HepG2 (cell line): ENCODE data around the gene OSBPL9. TPM values are rescaled to one million over a fixed set of nuclear protein-coding genes. Genes with fewer than 3 reads are reported as not detected.

Experiments
- CCDC6 ChIP-seq: sonication (generic); formaldehyde crosslinking; IDR thresholded peaks from 2 replicates; pipeline ENCODE4 v1.8.1; 2022; ENCODE audit warnings: mild to moderate bottlenecking, missing genetic modification reagents, moderate library complexity
- FOXC1 ChIP-seq: sonication (generic); formaldehyde crosslinking; IDR thresholded peaks from 2 replicates; pipeline ENCODE4 v1.8.0; 2022; ENCODE audit warnings: mild to moderate bottlenecking, missing genetic modification reagents, borderline replicate concordance
- MXI1 ChIP-seq: IDR thresholded peaks from 3 replicates; pipeline ENCODE4 v1.6.1; 2012; ENCODE audit warnings: low read depth, low read length, inconsistent platforms, borderline replicate concordance
- PHF20 ChIP-seq: sonication (generic); formaldehyde crosslinking; IDR thresholded peaks from 2 replicates; pipeline ENCODE4 v1.5.0; 2020; ENCODE audit warnings: mild to moderate bottlenecking, missing genetic modification reagents
- PHF8 ChIP-seq: sonication (generic); formaldehyde crosslinking; IDR thresholded peaks from 2 replicates; pipeline ENCODE4 v1.5.0; 2020; ENCODE audit warnings: missing genetic modification reagents
- RARG ChIP-seq: sonication (generic); formaldehyde crosslinking; IDR thresholded peaks from 2 replicates; pipeline ENCODE4 v1.4.0; 2020; ENCODE audit warnings: low read depth, mild to moderate bottlenecking, missing genetic modification reagents
- SIN3A ChIP-seq: IDR thresholded peaks from 2 replicates; pipeline ENCODE4 v1.6.1; 2011; ENCODE audit warnings: low read depth, mild to moderate bottlenecking, control low read depth, low read length, borderline replicate concordance
- SRSF1 ChIP-seq: fragments of 200-400 bp; formaldehyde crosslinking; optimal IDR thresholded peaks from 2 replicates; pipeline ENCODE3; 2017; ENCODE audit warnings: mild to moderate bottlenecking, low read depth, low read length, moderate library complexity
- TBX2 ChIP-seq: sonication (generic); formaldehyde crosslinking; IDR thresholded peaks from 2 replicates; pipeline ENCODE4 v1.5.0; 2020; ENCODE audit warnings: missing genetic modification reagents, mild to moderate bottlenecking, borderline replicate concordance
- TCF7L2 ChIP-seq: IDR thresholded peaks from 2 replicates; pipeline ENCODE4 v1.6.1; 2011; ENCODE audit warnings: mild to moderate bottlenecking, low read depth, low read length, moderate library complexity
- ZMYM3 ChIP-seq: sonication (generic); formaldehyde crosslinking; IDR thresholded peaks from 2 replicates; pipeline ENCODE4 v1.5.1; 2020; ENCODE audit warnings: mild to moderate bottlenecking, missing genetic modification reagents
- ZNF230 ChIP-seq: sonication (generic); formaldehyde crosslinking; IDR thresholded peaks from 2 replicates; pipeline ENCODE4 v1.4.0; 2020; ENCODE audit warnings: mild to moderate bottlenecking, missing genetic modification reagents
- ZNF235 ChIP-seq: sonication (generic); formaldehyde crosslinking; IDR thresholded peaks from 2 replicates; pipeline ENCODE4 v1.8.1; 2023; ENCODE audit warnings: mild to moderate bottlenecking, missing genetic modification reagents, borderline replicate concordance
- ZNF629 ChIP-seq: sonication (generic); formaldehyde crosslinking; conservative IDR thresholded peaks from 2 replicates; pipeline ENCODE4 v1.5.0; 2020; ENCODE audit warnings: missing genetic modification reagents
- polyA plus RNA-seq, 8 experiments: library from polyadenylated mRNA; depleted of rRNA in 3 of 8; stranded (reverse) in 7 of 8; unstranded in 1 of 8; fragments of >200 nt; fragmentation: Illumina TruSeq in 4 of 8; extraction: Trizol in 4 of 8; gene quantifications; 2 replicates each; pipeline versions ENCODE4 v1.2.1 to v1.2.3, GENCODE V29; 2011 to 2016; ENCODE audit warnings: low read depth in 4 of 8, missing spikeins in 1 of 8, mixed read lengths in 1 of 8; ENCODE audit not compliant: insufficient read depth in 1 of 8
- total RNA-seq, 5 experiments: library from RNA; depleted of rRNA; stranded (reverse); fragments of >200 nt; fragmentation: Illumina TruSeq; extraction: Trizol; gene quantifications; 2 replicates each; pipeline ENCODE4 v1.2.3, GENCODE V29; 2016; ENCODE audit warnings: low read depth in 1 of 5
- TF ChIP-seq, protein P1 (sequence below): IDR thresholded peaks from 2 replicates; pipeline ENCODE4 v1.6.1; 2018; ENCODE audit warnings: missing genetic modification reagents, mild to moderate bottlenecking, missing compliant biosample characterization
- TF ChIP-seq, protein P2 (sequence below): IDR thresholded peaks from 2 replicates; pipeline ENCODE4 v1.6.1; 2016; ENCODE audit warnings: mild to moderate bottlenecking
- TF ChIP-seq, protein P3 (sequence below): sonication (generic); formaldehyde crosslinking; IDR thresholded peaks from 2 replicates; pipeline ENCODE4 v1.9.0; 2022; ENCODE audit warnings: low read depth, missing genetic modification reagents
- TF ChIP-seq, protein P4 (sequence below): conservative IDR thresholded peaks from 2 replicates; pipeline ENCODE4 v1.6.1; 2018; ENCODE audit warnings: missing genetic modification reagents
- TF ChIP-seq, protein P5 (sequence below): IDR thresholded peaks from 2 replicates; pipeline ENCODE4 v1.6.1; 2016
- TF ChIP-seq, protein P6 (sequence below): sonication (generic); formaldehyde crosslinking; IDR thresholded peaks from 2 replicates; pipeline ENCODE4 v1.4.0; 2020; ENCODE audit warnings: missing genetic modification reagents

Gene OSBPL9
- total and polyA plus RNA-seq, 2 of the 13 experiments (the other 11 are each of a cell fraction or from before 2014, with no cell fraction given) = 83.6 to 142 TPM

DNA sequence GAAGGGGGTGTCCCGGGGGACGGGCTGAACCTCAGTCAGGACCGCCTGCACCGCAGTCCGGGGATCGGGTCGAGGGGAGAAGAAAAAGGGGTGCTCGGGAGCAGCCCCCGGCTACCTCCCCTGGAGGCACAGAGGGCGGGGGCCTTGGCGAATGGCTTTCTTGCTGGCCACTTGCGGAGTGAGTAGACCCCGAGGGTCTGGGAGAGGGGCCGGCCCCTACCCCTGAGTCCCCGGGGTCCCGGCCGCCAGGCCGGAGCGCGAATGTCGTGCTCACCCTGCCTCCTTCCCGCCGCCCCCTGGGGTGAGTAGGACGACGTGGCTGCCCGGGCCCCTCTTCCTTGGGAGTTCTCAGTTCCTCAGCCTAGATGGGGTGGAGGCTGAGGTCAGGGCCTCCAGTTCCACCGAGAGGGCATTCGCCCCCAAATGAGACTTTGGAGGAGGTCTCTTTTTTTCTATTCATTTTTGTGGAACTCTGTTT is 113.0 kb downstream of the OSBPL9 start (continued):
- TF ChIP-seq SIN3A (peak; percentile 20; the same call in 1 of the 2 replicates), ZNF230 (CRISPR knock-in tag) (peak; percentile 48; the same call in 1 of the 2 replicates), ZNF629 (CRISPR knock-in tag) (0 out of 2 replicates have a peak, but pooled peaks have one; percentile 5), SRSF1 (peak; percentile 48), MXI1 (no peak), PHF20 (0 out of 2 replicates have a peak, but pooled peaks have one; percentile 4), ZNF235 (CRISPR knock-in tag) (no peak), CCDC6 (CRISPR knock-in tag) (peak; percentile 25; the same call in 1 of the 2 replicates), TCF7L2 (no peak), RARG (CRISPR knock-in tag) (no peak), TBX2 (CRISPR knock-in tag) (peak; percentile 32; the same call in 1 of the 2 replicates), FOXC1 (no peak), PHF8 (peak; percentile 79), ZMYM3 (CRISPR knock-in tag) (no peak)
- TF ChIP-seq, protein P1, sequence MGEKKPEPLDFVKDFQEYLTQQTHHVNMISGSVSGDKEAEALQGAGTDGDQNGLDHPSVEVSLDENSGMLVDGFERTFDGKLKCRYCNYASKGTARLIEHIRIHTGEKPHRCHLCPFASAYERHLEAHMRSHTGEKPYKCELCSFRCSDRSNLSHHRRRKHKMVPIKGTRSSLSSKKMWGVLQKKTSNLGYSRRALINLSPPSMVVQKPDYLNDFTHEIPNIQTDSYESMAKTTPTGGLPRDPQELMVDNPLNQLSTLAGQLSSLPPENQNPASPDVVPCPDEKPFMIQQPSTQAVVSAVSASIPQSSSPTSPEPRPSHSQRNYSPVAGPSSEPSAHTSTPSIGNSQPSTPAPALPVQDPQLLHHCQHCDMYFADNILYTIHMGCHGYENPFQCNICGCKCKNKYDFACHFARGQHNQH (CRISPR knock-in tag) = no peak
- TF ChIP-seq, protein P2, sequence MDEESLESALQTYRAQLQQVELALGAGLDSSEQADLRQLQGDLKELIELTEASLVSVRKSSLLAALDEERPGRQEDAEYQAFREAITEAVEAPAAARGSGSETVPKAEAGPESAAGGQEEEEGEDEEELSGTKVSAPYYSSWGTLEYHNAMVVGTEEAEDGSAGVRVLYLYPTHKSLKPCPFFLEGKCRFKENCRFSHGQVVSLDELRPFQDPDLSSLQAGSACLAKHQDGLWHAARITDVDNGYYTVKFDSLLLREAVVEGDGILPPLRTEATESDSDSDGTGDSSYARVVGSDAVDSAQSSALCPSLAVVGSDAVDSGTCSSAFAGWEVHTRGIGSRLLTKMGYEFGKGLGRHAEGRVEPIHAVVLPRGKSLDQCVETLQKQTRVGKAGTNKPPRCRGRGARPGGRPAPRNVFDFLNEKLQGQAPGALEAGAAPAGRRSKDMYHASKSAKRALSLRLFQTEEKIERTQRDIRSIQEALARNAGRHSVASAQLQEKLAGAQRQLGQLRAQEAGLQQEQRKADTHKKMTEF (CRISPR knock-in tag) = peak; percentile 71; the same call in 1 of the 2 replicates
- TF ChIP-seq, protein P3, sequence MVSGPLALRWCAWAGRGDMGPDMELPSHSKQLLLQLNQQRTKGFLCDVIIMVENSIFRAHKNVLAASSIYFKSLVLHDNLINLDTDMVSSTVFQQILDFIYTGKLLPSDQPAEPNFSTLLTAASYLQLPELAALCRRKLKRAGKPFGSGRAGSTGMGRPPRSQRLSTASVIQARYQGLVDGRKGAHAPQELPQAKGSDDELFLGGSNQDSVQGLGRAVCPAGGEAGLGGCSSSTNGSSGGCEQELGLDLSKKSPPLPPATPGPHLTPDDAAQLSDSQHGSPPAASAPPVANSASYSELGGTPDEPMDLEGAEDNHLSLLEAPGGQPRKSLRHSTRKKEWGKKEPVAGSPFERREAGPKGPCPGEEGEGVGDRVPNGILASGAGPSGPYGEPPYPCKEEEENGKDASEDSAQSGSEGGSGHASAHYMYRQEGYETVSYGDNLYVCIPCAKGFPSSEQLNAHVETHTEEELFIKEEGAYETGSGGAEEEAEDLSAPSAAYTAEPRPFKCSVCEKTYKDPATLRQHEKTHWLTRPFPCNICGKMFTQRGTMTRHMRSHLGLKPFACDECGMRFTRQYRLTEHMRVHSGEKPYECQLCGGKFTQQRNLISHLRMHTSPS (CRISPR knock-in tag) = no peak
- TF ChIP-seq, protein P4, sequence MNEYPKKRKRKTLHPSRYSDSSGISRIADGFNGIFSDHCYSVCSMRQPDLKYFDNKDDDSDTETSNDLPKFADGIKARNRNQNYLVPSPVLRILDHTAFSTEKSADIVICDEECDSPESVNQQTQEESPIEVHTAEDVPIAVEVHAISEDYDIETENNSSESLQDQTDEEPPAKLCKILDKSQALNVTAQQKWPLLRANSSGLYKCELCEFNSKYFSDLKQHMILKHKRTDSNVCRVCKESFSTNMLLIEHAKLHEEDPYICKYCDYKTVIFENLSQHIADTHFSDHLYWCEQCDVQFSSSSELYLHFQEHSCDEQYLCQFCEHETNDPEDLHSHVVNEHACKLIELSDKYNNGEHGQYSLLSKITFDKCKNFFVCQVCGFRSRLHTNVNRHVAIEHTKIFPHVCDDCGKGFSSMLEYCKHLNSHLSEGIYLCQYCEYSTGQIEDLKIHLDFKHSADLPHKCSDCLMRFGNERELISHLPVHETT (CRISPR knock-in tag) = peak; percentile 27; the same call in 1 of the 2 replicates
- TF ChIP-seq, protein P5, sequence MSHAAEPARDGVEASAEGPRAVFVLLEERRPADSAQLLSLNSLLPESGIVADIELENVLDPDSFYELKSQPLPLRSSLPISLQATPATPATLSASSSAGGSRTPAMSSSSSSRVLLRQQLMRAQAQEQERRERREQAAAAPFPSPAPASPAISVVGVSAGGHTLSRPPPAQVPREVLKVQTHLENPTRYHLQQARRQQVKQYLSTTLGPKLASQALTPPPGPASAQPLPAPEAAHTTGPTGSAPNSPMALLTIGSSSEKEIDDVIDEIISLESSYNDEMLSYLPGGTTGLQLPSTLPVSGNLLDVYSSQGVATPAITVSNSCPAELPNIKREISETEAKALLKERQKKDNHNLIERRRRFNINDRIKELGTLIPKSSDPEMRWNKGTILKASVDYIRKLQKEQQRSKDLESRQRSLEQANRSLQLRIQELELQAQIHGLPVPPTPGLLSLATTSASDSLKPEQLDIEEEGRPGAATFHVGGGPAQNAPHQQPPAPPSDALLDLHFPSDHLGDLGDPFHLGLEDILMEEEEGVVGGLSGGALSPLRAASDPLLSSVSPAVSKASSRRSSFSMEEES (CRISPR knock-in tag) = 0 out of 2 replicates have a peak, but pooled peaks have one; percentile 9
- TF ChIP-seq, protein P6, sequence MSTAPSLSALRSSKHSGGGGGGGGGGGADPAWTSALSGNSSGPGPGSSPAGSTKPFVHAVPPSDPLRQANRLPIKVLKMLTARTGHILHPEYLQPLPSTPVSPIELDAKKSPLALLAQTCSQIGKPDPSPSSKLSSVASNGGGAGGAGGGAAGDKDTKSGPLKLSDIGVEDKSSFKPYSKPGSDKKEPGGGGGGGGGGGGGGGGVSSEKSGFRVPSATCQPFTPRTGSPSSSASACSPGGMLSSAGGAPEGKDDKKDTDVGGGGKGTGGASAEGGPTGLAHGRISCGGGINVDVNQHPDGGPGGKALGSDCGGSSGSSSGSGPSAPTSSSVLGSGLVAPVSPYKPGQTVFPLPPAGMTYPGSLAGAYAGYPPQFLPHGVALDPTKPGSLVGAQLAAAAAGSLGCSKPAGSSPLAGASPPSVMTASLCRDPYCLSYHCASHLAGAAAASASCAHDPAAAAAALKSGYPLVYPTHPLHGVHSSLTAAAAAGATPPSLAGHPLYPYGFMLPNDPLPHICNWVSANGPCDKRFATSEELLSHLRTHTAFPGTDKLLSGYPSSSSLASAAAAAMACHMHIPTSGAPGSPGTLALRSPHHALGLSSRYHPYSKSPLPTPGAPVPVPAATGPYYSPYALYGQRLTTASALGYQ = 0 out of 2 replicates have a peak, but pooled peaks have one; percentile 5
